GM08714 (cell line): ENCODE results near the gene TMEM119.
"Not testable (repeated sequence)": the region's sequence is repeated elsewhere in the genome, so short reads cannot be mapped to it uniquely, and the experiment has no call there.

Experiments used
- H3K4me3 ChIP-seq: fragments of 200-500 bp; sonication (Bioruptor generic); 2 replicates; pipeline ENCODE4 v1.5.1; 2014; ENCODE audit warnings: mild to moderate bottlenecking, low read length, inconsistent platforms
- ZNF274 ChIP-seq: IDR thresholded peaks from 2 replicates; pipeline ENCODE4 v1.6.1; 2012; ENCODE audit warnings: mild to moderate bottlenecking, low read depth, low read length

TMEM119 gene

DNA sequence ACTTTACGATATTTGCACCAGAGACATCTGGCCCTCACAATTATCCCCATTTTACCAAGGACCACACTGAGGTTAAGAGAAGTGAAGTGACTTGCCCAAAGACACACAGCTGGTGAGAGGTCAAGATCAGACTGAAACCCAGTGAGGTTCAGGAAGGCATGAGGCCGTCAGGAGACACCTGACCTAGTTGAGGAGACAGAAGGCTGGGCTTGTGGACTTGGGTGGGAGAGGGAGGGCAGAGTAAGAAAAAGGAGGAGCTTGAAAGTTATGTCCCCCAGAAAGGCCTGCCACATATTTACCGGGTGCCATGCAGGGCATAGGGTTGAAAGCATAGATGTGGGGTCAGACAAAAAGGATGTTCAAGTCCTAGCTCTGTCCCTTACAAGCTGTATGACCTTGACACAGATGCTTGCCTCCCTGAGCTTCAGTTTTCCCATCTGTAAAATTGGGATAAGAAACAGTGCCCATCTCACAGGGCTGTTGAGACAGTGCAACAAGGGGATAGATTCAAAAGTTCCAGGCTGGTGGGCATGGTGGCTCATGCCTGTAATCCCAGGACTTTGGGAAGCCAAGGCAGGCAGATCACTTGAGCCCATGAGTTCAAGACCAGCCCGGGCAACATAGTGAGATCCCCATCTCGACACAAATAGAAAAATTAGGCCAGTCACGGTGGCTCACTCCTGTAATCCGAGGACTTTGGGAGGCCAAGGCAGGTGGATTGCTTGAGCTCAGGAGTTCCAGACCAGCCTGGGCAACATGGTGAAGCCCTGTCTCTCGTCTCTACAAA, 29.4 kb upstream of the TMEM119 start:
- TF ChIP-seq ZNF274 = no peak
- H3K4me3 ChIP-seq = no peak overlapping the region

DNA sequence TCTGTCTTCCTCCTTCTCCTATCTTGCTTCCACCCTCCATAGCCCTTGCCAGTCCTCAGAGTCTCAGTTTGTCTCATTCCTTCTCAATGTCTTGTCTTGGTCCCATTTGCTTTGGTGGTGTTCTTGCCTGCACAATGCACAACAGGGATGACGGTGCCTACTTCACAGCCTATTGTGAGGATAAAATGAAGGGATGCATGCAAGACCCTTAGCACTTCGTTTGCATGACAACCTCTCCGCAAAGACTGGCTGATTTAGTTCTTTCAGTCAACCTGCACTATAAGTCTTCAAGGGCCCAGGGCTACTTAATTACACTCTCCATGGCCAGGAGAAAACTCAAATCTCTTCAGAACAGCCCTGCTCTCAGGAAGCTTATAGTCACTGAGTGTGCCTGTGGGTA, 27.3 kb upstream of the TMEM119 start:
- no peak for TF ChIP-seq ZNF274
- no peak overlapping the region for H3K4me3 ChIP-seq

DNA sequence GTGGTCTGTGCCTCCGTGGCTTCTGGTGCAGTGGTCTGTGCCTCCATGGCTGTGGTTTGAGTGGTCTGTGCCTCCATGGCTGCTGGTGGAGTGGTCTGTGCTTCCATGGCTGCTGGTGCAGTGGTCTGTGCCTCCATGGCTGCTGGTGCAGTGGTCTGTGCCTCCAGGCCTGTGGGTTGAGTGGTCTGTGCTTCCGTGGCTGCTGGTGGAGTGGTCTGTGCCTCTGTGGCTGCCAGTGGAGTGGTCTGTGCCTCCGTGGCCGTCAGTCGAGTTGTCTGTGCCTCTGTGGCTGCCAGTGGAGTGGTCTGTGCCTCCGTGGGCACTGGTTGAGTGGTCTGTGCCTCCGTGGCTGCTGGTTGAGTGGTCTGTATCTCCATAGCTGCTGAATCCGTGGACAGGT, 25.7 kb upstream of the TMEM119 start:
- H3K4me3 ChIP-seq = no peak overlapping the region
- no peak for TF ChIP-seq ZNF274

DNA sequence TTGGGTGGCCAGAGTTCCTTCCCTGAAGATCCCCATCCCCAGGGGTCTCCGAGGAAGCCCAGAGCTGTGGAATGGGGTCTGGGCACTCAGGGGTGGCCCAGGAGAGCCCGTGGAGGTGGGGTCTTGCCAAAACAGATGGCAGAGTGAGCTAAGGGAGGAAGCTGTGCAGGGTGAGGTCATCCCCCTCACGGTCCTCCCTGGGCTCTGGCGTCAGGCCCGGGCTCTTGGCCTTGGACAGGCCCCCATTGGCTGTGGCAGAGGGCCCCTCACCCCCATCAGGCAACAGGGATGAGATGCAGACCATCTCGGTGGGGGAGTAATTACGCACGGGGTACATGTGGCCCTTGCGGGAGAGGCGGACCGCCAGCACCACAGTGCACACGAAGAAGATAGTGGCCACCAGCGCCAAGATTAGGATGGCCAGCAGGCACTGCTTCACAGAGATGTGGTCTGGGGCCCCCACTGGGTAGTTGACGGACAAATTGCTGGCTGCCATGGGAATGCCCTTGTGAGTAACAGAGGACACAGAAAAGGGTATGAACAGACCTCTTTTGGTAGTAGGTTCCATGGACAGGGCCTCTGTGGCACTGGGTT, 25.1 kb upstream of the TMEM119 start:
- TF ChIP-seq ZNF274 = no peak
- H3K4me3 ChIP-seq = no peak overlapping the region

DNA sequence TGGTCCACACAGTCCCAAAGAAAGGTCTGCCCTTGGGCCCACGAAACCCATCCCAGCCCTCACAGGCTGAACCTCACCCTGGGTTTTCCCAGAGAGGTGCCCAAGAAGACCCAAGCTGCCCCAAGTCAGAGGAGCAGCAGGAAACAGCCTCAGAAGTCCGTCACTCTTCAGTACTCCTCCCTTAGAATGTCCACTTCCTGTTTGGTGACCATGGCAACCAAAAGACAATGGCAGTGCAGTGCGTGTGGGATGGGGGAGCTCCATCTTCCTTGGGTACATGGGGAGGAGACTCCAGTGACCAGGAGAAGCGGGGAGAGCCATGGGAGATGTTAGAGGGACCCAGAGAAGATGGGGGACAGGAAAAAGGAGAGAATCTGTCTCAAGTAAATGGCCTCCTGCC, 24.5 kb upstream of the TMEM119 start:
- no peak overlapping the region for H3K4me3 ChIP-seq
- no peak for TF ChIP-seq ZNF274

DNA sequence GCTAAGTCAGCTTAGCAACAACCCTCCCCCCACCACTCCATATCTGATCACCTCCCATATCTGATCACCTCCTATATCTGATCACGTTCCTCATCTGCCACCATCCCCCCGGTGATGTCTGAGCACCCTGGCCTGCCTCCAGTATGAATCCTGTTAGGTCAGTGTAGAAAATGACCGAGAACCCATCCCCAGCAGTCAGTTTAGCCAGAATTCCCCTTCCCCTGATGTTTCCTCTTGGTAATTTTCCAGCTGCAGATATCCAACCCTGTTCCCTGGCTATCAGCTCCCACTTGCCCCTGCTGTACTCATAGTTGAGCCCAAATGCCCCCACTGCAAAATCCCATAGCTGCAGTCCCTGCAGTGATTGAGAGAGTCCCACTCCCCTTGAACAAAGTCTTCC, 23.3 kb upstream of the TMEM119 start:
- H3K4me3 ChIP-seq = no peak overlapping the region
- no peak for TF ChIP-seq ZNF274

DNA sequence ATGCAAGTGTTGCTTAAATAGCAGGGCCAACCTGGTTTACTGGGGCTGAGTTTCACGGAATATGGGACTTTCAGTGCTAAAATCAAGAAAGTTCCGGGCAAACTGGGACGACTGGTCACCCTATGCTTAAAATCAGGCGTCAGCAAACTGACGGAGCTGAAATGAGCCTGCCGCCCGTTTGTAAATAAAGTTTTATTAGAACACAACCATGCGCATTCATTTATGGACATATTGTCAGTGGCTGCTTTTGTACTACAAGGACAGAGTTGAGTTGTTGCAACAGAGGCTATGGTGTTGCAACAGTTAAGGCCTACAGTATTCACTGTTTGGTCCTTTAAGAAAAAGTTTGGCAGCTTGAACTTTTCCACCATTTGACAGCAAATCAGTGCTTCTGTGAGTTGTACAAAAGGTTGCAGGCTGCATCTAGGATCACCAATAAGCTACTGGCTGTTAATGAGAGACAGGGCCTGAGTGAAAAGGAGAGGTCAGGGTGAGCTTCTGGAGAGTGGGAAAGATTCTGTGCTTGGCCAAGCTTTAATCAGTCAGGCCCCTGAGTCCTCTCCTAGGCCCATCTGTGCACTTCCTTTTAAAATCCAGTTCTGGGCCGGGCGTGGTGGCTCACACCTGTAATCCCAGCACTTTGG, 22.5 kb upstream of the TMEM119 start:
- no peak overlapping the region for H3K4me3 ChIP-seq
- no peak for TF ChIP-seq ZNF274

DNA sequence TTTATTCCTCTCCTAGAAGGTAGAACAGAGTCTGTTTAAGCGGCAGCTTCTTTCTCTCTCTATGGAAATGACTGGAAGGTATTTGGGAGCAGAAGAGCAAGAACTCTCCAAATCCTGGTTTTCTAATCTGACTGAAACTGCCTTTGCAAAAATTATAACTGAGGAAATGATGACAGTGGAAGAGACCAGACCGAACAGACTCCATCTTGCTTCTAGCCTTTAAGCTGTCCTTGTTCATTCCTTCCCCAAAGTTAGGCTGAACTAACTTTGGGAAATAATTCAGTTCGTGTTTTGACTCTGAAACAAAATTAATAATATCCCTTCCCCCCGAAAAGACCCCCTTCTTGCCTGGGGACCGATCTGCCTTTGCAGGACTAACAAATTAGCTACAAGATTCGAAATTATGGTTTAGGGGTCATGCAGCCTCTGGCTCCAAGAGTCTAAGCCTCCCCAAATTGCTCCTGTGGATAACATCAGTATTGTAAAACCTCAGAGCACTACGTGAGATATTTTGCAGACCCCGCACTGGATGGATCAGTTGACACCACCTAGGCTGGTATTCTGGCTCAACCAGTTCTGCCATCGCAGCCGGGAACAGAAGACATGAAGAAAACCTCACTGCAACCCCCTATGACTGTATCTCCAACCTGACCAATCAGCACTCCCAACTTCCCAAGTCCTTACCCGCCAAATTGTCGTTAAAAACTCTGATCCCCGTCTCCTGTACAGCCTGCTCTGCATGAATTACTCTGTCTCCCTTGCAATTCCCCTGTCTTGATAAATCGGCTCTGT, 21.7 kb upstream of the TMEM119 start:
- TF ChIP-seq ZNF274 = no peak

DNA sequence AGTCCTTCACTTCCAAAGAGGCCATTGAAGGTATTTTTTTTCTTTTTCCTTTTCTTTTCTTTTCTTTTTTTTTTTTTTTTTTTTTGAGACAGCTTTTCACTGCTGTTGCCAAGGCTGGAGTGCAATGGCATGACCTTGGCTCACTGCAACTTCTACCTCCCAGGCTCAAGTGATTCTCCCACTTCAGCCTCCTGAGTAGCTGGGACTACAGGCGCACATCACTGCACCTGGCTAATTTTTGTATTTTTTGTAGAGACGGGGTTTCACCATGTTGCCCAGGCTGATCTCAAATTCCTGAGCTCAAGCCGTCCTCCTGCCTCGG, 21.0 kb upstream of the TMEM119 start:
- H3K4me3 ChIP-seq = not testable (repeated sequence)

More for the DNA sequence above, 21.7 kb upstream of the TMEM119 start:
- H3K4me3 ChIP-seq = no peak overlapping the region

DNA sequence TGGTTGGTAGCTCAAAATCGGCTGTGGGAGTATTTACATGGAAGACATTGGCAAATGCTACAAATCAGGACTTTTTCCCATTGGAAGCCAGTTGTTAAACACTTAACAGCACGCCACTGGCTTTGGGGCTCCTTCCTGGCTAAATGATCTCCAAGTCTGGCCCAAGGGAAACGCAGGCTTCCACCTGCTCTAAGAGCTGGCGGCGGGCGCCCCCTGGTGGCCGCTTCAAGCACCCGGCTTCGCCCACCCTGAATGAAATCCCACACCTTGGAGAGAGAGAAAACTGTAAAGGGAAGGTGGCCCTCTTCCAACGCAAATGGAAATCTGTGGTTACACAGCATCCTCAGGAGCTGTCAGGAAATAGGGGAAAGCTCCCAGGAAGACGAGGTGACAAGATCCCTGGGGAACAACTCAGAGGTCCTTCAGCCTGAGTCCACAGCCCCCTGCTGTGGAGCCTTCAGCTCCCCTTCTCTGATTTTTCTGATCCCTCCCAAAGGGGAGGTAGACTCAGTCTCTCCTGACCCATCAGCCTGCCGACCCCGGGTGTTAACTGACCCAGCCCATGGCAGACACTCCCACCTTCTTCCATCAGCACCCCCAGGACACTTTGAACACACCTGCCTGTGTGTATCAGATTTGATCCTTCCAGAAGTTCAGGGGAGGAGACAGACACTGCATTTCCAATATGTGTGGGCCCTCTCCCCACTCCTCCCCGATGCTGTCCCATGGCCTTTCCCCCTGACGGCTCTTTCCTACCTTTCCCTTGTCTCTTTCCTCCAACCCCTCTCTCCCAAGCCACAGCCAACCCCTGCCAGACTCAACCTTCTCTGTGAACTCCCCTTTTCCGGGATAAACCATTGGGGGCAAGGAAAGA, 20.4 kb upstream of the TMEM119 start:
- TF ChIP-seq ZNF274 = no peak
- no peak overlapping the region for H3K4me3 ChIP-seq

DNA sequence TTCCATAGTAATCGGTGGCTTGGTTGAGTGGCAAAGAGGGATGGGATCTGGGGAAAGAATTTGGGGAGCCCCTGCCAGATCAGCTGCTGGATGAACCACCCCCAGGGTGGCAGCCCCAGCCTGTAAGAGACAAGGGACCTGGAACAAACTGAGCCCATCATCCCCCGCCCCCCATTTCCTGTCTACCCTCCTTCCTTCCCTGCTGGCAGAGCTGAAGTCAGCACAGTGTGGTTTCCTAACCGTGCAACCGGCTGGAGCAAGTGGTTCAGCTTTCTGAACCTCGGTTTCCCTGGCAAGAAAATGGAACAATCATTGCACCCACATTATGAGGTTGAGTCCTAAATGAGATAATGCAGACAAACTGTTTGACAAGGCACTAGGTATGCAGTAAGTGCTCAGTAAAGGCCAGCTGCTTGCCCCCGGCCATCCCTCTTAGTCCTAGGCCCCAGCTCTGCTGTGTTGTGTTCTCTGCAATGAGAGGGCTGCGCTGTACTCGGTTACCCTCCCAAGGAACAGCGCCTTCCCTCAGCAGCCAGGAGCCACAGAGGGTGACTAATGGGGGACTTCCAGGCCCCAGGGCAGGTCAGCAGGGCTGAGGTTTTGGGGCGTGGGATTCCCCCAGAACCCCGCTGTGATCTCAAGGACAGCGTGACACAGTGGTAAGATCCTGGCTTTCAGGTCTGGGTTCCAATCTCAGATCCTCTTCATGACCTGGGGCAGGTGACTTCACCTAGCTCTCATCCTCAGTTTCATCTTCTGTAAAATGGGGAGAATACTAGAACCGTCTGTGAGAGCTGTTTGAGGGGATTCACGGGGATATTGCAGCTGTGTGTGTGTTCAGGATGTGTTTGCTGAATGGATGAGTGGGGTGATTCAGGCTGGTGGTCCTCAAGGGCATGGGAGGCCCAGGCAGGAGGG, 19.3 kb upstream of the TMEM119 start:
- no peak overlapping the region; the same call in 1 of the 2 replicates for H3K4me3 ChIP-seq
- no peak for TF ChIP-seq ZNF274

DNA sequence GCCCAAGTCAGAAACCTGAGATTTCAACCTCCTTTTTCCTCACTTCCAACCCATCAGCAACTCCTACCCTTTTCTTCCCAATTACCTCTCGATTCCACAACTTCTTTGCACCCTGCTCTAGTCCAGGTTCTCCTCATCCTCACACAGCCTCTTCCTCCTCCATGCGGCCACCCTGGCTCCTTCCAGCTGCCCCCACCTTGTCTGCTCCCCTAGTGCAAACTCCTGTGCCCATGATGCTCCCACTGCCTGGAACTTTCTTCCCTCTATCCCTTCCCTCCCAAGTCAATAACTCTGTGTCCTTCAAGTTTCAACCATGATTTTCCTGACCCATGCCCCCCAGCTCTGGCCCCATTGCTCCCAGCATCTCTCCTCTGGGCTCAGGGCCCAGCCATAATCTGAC, 18.5 kb upstream of the TMEM119 start:
- H3K4me3 ChIP-seq = no peak overlapping the region; the same call in 1 of the 2 replicates
- TF ChIP-seq ZNF274 = no peak

DNA sequence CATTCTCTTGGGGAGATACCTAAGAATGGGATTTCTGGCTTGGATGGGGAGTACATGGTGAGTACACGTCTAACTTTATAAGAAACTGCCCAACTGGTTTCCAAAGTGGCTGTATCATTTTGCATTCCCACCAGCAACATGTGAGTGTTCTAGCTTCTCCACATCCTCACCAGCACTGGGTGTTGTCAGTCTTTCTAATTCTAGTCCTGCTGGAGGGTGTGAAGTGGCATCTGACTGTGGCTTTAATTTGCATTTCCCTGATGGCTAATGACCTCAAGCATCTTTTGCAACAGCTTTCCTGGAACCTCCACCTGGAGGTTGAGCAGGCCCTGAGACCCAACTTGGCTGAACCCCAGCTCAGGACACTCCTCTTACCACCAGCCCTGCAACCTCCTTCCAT, 18.0 kb upstream of the TMEM119 start:
- TF ChIP-seq ZNF274 = no peak
- H3K4me3 ChIP-seq = no peak overlapping the region
